Measurements from ENCODE around the gene SCYGR8. TPM values are rescaled to one million over a fixed set of nuclear protein-coding genes. Genes with fewer than 3 reads are reported as not detected.

SCYGR8 gene
- total RNA-seq, 1 experiment from 2014 or later = not detected

DNA sequence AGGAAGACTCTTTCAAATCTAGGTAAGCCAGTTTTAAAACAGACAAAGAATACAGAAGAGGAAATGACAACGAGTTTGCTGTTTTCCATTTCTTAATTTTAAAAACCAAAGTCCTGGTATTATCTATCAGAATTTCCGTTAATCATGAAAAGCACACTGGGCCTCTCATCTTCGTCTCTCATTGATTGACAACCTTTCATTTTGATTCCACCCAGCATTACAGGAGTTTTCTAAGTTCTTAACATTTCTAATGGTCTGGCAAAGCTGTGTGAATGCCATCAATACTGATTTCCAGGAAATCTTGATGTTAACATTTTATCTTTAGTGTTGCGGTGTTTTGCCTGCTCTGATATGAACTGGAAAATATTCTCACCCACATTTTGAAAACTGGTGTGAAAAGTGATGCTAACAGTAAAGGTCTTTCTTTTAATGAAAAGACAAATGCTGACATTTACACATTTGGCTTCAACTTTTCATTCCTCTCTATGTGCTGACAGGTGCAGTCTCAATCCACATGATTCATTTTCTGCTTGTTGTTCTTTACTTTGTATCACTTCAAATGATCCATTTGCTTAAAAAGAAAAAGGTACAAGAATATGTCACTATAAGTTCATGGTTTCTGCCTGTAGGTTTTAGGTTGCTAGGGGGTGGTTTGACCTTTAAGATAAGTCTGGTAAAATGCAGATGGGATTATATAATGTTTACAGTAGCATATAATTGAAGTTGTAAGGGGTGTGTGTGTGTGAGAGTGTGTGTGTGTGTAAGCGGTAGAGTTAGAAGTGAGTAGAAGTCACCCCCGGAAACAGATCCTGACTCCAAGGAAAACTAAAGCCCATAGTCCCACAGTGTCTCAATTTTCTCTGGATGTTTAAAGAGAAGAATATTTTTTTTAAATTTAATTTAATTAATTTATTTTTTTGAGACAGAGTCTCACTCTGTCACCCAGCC lies 29.5 kb downstream of the SCYGR8 start:
- H3K4me3 ChIP-seq (ENCODE audit: insufficient read depth, low read depth, low read length) = no peak overlapping the region
- no peaks in the 10 kb centered on the region for H3K36me3 ChIP-seq (replicated peaks; ENCODE audit: control insufficient read depth, insufficient read depth, low read length)
- no peak for DNase-seq

GRCh38 chr2:227780981-227781615 lies 35.4 kb downstream of the SCYGR8 start:
- H3K36me3 ChIP-seq (replicated peaks; ENCODE audit: control insufficient read depth, insufficient read depth, low read length) = no peaks in the 10 kb centered on the region
- no peak overlapping the region for H3K4me3 ChIP-seq (ENCODE audit: insufficient read depth, low read depth, low read length)
- no peak for DNase-seq
- H3K27me3 ChIP-seq (ENCODE audit: control insufficient read depth, insufficient read depth, low read length) = no peaks in the 10 kb centered on the region

More for the DNA sequence above, 29.5 kb downstream of the SCYGR8 start:
- H3K27me3 ChIP-seq (ENCODE audit: control insufficient read depth, insufficient read depth, low read length) = no peaks in the 10 kb centered on the region

DNA sequence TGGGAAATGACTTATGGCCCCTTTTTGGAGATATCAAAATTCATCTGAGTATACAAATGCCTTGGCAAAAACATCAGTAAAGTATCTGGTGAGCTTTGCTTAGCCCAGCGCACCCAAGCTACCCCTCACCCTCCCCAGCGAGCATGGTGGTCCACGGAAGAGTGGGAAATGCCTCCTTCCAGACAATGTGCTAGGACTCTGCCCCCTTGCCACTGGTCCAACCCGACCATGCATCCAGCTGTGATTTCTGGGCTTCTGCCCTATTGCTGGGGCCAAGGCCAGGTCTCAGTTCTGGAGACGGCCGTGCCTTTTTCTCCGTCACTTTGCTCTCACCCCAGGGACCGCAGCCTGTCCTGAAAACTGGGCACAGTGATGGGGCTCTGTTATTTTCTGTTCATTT lies 36.1 kb downstream of the SCYGR8 start:
- DNase-seq = no peak
- no peaks in the 10 kb centered on the region for H3K36me3 ChIP-seq (replicated peaks; ENCODE audit: control insufficient read depth, insufficient read depth, low read length)
- no peak overlapping the region for H3K4me3 ChIP-seq (ENCODE audit: insufficient read depth, low read depth, low read length)
- no peaks in the 10 kb centered on the region for H3K27me3 ChIP-seq (ENCODE audit: control insufficient read depth, insufficient read depth, low read length)

DNA sequence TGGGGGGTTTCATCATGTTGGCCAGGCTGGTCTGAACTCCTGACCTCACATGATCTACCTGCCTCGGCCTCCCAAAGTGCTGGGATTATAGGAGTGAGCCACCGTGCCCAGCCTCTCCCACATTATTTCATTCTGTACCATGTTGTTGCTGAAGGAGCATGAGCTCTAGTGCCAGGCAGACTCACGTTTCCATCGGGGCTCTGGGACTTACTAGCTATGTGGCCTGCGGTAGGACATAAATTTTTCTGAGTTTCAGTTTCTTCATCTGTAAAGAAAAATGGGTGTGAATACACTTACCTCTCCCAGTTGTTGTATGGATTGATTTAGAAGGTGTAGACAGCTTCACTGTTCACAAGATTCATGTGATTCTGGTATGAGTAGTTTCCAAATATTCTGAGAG lies 37.1 kb downstream of the SCYGR8 start:
- Histone ChIP-seq H3K4me3 (ENCODE audit: insufficient read depth, low read depth, low read length) (no peak overlapping the region), H3K36me3 (replicated peaks; ENCODE audit: control insufficient read depth, insufficient read depth, low read length) (no peaks in the 10 kb centered on the region), H3K27me3 (ENCODE audit: control insufficient read depth, insufficient read depth, low read length) (no peaks in the 10 kb centered on the region)
- DNase-seq = no peak

DNA sequence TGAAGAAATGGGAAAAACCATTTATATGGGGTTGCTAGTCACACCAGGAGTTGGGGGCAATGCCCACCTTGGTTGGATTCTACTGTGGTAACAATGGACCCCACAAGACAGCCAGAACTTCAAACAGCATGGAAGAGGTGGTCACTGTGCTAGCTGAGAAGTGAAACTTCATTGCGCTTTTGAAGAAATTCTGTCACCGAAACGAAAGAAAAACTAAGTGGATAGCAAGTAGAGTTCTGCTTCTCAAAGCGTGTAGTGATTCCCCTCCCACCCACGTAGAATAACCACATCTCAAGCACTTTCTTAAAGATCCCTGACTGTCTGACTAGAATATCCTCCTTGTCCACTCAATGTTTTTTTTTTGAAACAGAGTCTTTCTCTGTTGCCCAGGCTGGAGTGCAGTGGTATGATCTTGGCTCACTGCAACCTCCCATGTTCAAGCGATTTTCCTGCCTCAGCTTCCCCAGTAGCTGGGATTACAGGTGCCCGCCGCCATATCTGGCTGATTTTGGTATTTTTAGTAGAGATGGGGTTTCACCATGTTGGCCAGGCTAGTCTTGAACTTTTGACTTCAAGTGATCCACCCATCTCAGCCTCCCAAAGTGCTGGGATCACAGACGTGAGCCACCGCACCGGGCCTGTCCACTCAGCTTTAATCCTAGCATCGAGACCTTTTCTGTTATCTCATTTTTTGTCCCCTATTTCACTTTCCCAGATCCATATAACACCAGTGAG lies 37.9 kb downstream of the SCYGR8 start:
- H3K36me3 ChIP-seq (replicated peaks; ENCODE audit: control insufficient read depth, insufficient read depth, low read length) = no peaks in the 10 kb centered on the region
- no peak for DNase-seq
- no peaks in the 10 kb centered on the region for H3K27me3 ChIP-seq (ENCODE audit: control insufficient read depth, insufficient read depth, low read length)
- no peak overlapping the region for H3K4me3 ChIP-seq (ENCODE audit: insufficient read depth, low read depth, low read length)

DNA sequence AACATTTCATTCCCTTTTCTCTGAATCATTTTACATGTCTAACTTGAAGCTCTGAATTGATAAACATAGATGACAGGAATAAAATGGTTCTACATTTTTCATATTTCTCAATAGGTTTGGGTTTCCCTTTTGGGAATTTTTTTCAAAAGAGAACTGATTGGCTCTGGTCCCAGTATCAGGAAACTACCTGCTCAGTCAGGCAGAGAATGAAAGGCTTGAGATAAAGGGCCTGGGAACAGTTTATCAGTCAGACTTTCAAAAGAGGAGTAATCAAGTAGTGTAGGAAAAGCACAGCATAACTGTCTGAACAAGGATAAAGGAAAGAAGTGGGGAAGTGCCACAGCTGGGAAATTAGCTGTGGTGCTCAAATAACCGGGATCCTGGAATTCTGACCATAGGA lies 39.6 kb downstream of the SCYGR8 start:
- DNase-seq = no peak
- Histone ChIP-seq H3K36me3 (replicated peaks; ENCODE audit: control insufficient read depth, insufficient read depth, low read length) (no peaks in the 10 kb centered on the region), H3K4me3 (ENCODE audit: insufficient read depth, low read depth, low read length) (no peak overlapping the region), H3K27me3 (ENCODE audit: control insufficient read depth, insufficient read depth, low read length) (no peaks in the 10 kb centered on the region)

GRCh38 chr2:227788561-227789018 lies 42.9 kb downstream of the SCYGR8 start:
- H3K4me3 ChIP-seq (ENCODE audit: insufficient read depth, low read depth, low read length) = no peak overlapping the region
- no peaks in the 10 kb centered on the region for H3K36me3 ChIP-seq (replicated peaks; ENCODE audit: control insufficient read depth, insufficient read depth, low read length)
- no peak for DNase-seq
- H3K27me3 ChIP-seq (ENCODE audit: control insufficient read depth, insufficient read depth, low read length) = no peaks in the 10 kb centered on the region

DNA sequence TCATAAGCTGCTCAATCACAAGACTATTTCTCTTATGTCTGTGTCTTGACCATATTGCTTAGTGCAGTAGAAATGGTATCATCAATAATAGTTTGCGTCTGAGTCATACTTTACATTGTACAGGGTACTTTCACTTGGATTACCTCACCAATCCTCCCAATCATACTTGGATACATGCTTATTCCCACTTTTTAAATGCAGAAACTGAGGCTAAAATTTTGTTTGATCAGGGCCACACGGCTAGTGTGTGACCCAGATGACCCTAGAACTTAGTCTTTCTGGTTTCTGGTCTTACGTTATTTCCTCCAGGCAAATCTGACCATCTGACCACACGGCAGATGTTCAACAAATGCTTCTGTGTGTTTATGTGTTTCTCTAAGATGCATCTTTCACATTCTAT lies 44.1 kb downstream of the SCYGR8 start:
- Histone ChIP-seq H3K4me3 (ENCODE audit: insufficient read depth, low read depth, low read length) (no peak overlapping the region), H3K36me3 (replicated peaks; ENCODE audit: control insufficient read depth, insufficient read depth, low read length) (no peaks in the 10 kb centered on the region), H3K27me3 (ENCODE audit: control insufficient read depth, insufficient read depth, low read length) (no peaks in the 10 kb centered on the region)
- no peak for DNase-seq

- H3K36me3 ChIP-seq (replicated peaks; ENCODE audit: control insufficient read depth, insufficient read depth, low read length) = no peaks in the 10 kb centered on the region
- H3K4me3 ChIP-seq (ENCODE audit: insufficient read depth, low read depth, low read length) = no peak overlapping the region
- DNase-seq = no peak
- no peaks in the 10 kb centered on the region for H3K27me3 ChIP-seq (ENCODE audit: control insufficient read depth, insufficient read depth, low read length)
Measured at GRCh38 chr2:227793148-227793712, 47.5 kb downstream of the SCYGR8 start.

Other genes with a start within 250 kb of the SCYGR8 start
- not detected in 2 replicates for gene SCYGR2, start 147.0 kb upstream of the SCYGR8 start, total RNA-seq (2014; rRNA removed; shearing (Covaris generic))
- not detected in 2 replicates for gene SCYGR3, start 131.1 kb upstream of the SCYGR8 start, total RNA-seq (2014; rRNA removed; shearing (Covaris generic))
- not detected in 2 replicates for gene SCYGR4, start 128.4 kb upstream of the SCYGR8 start, total RNA-seq (2014; rRNA removed; shearing (Covaris generic))
- not detected in 2 replicates for gene SCYGR5, start 79.1 kb upstream of the SCYGR8 start, total RNA-seq (2014; rRNA removed; shearing (Covaris generic))
- gene SLC19A3, start 27.9 kb upstream of the SCYGR8 start, total RNA-seq (2014; rRNA removed; shearing (Covaris generic)) = 1.1 and 1.7 TPM in 2 replicates
- gene SCYGR6, start 21.1 kb upstream of the SCYGR8 start, total RNA-seq (2014; rRNA removed; shearing (Covaris generic)) = not detected in 2 replicates
- gene SCYGR7, start 17.6 kb upstream of the SCYGR8 start, total RNA-seq (2014; rRNA removed; shearing (Covaris generic)) = not detected in 2 replicates
- not detected in 2 replicates for gene CCL20, start 67.9 kb downstream of the SCYGR8 start, total RNA-seq (2014; rRNA removed; shearing (Covaris generic))
- gene DAW1, start 125.7 kb downstream of the SCYGR8 start, total RNA-seq (2014; rRNA removed; shearing (Covaris generic)) = 0.10 TPM in 1 of 2 replicates, not detected in the other